Fibroblast of lung (primary cell): ENCODE data around the gene STX12. TPM values are rescaled to one million over a fixed set of nuclear protein-coding genes. Genes with fewer than 3 reads are reported as not detected.
"Not testable (repeated sequence)": the region's sequence is repeated elsewhere in the genome, so short reads cannot be mapped to it uniquely, and the experiment has no call there.

Experiments used
- DNase-seq, 2 donors: peaks; one replicate each; pipeline versions ENCODE4 v3.0.0 to v3.0.0-alpha.2; 2010; ENCODE audit warnings: low read depth in 2 of 2
- H2AFZ ChIP-seq: 2 replicates; pipeline ENCODE4 v1.5.1; 2012; ENCODE audit warnings: low read length, control low read depth, inconsistent platforms
- H3K27ac ChIP-seq: 2 replicates; pipeline ENCODE4 v1.5.1; 2011; ENCODE audit warnings: low read length, control low read depth; ENCODE audit not compliant: insufficient read depth
- H3K27me3 ChIP-seq: 2 replicates; pipeline ENCODE4 v1.5.1; 2011; ENCODE audit warnings: mild to moderate bottlenecking, low read length; ENCODE audit not compliant: control insufficient read depth, insufficient read depth
- H3K36me3 ChIP-seq: 2 replicates; pipeline ENCODE4 v1.5.1; 2011; ENCODE audit warnings: low read length; ENCODE audit not compliant: control insufficient read depth, insufficient read depth
- H3K4me1 ChIP-seq: 2 replicates; pipeline ENCODE4 v1.5.1; 2011; ENCODE audit warnings: low read length; ENCODE audit not compliant: control insufficient read depth, insufficient read depth; ENCODE audit errors: extremely low read depth
- H3K4me2 ChIP-seq: 2 replicates; pipeline ENCODE4 v1.5.1; 2011; ENCODE audit warnings: low read length, control low read depth; ENCODE audit not compliant: insufficient read depth; ENCODE audit errors: extremely low read depth
- H3K4me3 ChIP-seq, 4 experiments: fragments of 200-600 bp in 1 of 4; sonication (generic) in 1 of 4; replicated peaks in 1 of 4; 2 replicates each; pipeline ENCODE4 v1.5.1; 2011 to 2016; ENCODE audit warnings: low read length in 4 of 4, low read depth in 3 of 4, mild to moderate bottlenecking in 3 of 4, control low read depth in 2 of 4, inconsistent platforms in 1 of 4, mixed read lengths in 1 of 4; ENCODE audit not compliant: insufficient read depth in 1 of 4; ENCODE audit errors: control extremely low read depth in 1 of 4
- H3K79me2 ChIP-seq: 2 replicates; pipeline ENCODE4 v1.5.1; 2012; ENCODE audit warnings: mild to moderate bottlenecking, low read length, inconsistent platforms; ENCODE audit not compliant: control insufficient read depth, insufficient read depth
- H3K9ac ChIP-seq: 2 replicates; pipeline ENCODE4 v1.5.1; 2011; ENCODE audit warnings: mild to moderate bottlenecking, low read length, control low read depth; ENCODE audit not compliant: insufficient read depth
- H3K9me3 ChIP-seq: 2 replicates; pipeline ENCODE4 v1.5.1; 2012; ENCODE audit warnings: low read depth, low read length; ENCODE audit not compliant: control insufficient read depth, insufficient read depth
- H4K20me1 ChIP-seq: 2 replicates; pipeline ENCODE4 v1.5.1; 2011; ENCODE audit warnings: low read length; ENCODE audit not compliant: control insufficient read depth, insufficient read depth; ENCODE audit errors: extremely low read depth
- EZH2 ChIP-seq: IDR thresholded peaks from 2 replicates; pipeline ENCODE4 v1.5.1; 2012; ENCODE audit warnings: low read length, control low read depth, mild to moderate bottlenecking; ENCODE audit errors: missing control alignments
- polyA plus RNA-seq, 2 donors: library from polyadenylated mRNA; depleted of rRNA in 1 of 2; stranded (reverse) in 1 of 2; unstranded in 1 of 2; fragments of >200 nt; gene quantifications; 2 replicates each; pipeline ENCODE4 v1.2.1, GENCODE V29; 2011 to 2012; ENCODE audit warnings: missing spikeins in 1 of 2
- total RNA-seq: library from RNA; depleted of rRNA; stranded (reverse); fragments of >200 nt; gene quantifications from 2 replicates; pipeline ENCODE4 v1.2.1, GENCODE V29; 2014
- TF ChIP-seq, protein P1 (sequence below), 2 donors: IDR thresholded peaks in 1 of 2; conservative IDR thresholded peaks in 1 of 2; 1 replicate in 1 of 2; 2 replicates in 1 of 2; pipeline ENCODE4 v1.5.1; 2011 to 2012; ENCODE audit warnings: low read length in 2 of 2, control low read depth in 1 of 2, inconsistent platforms in 1 of 2, low read depth in 1 of 2, mild to moderate bottlenecking in 1 of 2

The STX12 gene
- total and polyA plus RNA-seq, 2 donors (not counting 1 experiment from before 2014, with no cell fraction given): 60.8 to 76.7 TPM

- no peaks in the 10 kb centered on the region for H3K4me1 ChIP-seq
- H2AFZ ChIP-seq: no peak overlapping the region
- DNase-seq: no peak
- H3K27me3 ChIP-seq: no peaks in the 10 kb centered on the region
- H3K4me3 ChIP-seq: no peak overlapping the region
- no peak overlapping the region for H3K4me2 ChIP-seq
- H3K9me3 ChIP-seq: no peaks in the 10 kb centered on the region
- TF ChIP-seq EZH2: no peak
- TF ChIP-seq, protein P1, sequence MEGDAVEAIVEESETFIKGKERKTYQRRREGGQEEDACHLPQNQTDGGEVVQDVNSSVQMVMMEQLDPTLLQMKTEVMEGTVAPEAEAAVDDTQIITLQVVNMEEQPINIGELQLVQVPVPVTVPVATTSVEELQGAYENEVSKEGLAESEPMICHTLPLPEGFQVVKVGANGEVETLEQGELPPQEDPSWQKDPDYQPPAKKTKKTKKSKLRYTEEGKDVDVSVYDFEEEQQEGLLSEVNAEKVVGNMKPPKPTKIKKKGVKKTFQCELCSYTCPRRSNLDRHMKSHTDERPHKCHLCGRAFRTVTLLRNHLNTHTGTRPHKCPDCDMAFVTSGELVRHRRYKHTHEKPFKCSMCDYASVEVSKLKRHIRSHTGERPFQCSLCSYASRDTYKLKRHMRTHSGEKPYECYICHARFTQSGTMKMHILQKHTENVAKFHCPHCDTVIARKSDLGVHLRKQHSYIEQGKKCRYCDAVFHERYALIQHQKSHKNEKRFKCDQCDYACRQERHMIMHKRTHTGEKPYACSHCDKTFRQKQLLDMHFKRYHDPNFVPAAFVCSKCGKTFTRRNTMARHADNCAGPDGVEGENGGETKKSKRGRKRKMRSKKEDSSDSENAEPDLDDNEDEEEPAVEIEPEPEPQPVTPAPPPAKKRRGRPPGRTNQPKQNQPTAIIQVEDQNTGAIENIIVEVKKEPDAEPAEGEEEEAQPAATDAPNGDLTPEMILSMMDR (conservative IDR thresholded peaks at IDR 0.05 in 1 of 2, IDR thresholded peaks at IDR 0.05 in 1 of 2; ENCODE audit: low read depth in 1 of 2, low read length in 2 of 2): no peak
- no peak overlapping the region for H3K27ac ChIP-seq
- H3K36me3 ChIP-seq: peaks cover 5% of the 10 kb centered on the region
- H4K20me1 ChIP-seq: no peaks in the 10 kb centered on the region
- no peak overlapping the region for H3K9ac ChIP-seq
- no peaks in the 10 kb centered on the region for H3K79me2 ChIP-seq
These were observed 76.9 kb downstream of the STX12 start for GRCh38 chr1:27849951-27850350.

GRCh38 chr1:27855085-27855484, 82.1 kb downstream of the STX12 start:
- no peak for DNase-seq

DNA sequence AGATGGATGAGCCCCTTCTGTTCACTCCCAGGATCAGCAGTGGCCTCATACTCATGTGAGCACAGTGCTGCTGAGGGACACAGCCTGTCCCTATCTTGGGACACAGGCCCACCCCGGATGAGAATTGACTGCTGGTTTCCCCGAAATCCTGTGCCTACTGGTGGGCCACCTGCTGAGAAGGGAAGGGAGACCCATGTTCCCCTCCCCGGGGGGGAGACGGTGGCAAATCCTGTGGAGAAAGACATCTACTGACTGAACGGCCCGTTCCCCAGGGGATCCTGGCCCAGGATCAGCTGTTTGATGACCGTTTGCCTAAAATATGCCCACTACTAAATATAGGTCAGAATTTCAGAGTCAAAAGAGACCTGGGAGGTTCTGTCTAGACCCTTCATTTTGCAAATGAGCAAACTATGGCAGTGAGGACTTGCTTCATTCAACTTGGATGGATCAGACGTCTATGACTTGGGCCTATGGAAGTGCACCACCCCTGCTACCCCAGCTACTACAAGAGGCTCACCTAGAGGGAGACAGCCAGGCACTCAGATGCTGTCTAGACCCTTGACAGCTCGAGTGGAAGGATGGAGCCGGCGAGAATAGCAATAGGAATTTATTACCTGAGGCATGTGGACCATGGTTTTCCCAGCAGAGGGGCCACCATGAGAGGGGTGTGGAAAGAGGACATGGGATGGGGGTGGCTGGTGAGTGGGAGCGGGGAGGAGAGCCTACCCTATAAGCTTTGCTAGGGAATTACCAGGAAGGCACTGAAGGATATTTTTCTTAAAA, 83.7 kb downstream of the STX12 start:
- H3K9ac ChIP-seq: no peak overlapping the region
- H3K4me3 ChIP-seq: no peak overlapping the region
- H3K27ac ChIP-seq: no peak overlapping the region
- H3K4me1 ChIP-seq: no peaks in the 10 kb centered on the region
- H3K4me2 ChIP-seq: no peak overlapping the region
- no peak overlapping the region for H2AFZ ChIP-seq
- no peaks in the 10 kb centered on the region for H3K36me3 ChIP-seq
- DNase-seq: no peak
- H3K9me3 ChIP-seq: no peaks in the 10 kb centered on the region
- TF ChIP-seq, protein P1 (conservative IDR thresholded peaks at IDR 0.05 in 1 of 2, IDR thresholded peaks at IDR 0.05 in 1 of 2; ENCODE audit: low read depth in 1 of 2, low read length in 2 of 2): no peak
- no peak for TF ChIP-seq EZH2
- H3K27me3 ChIP-seq: no peaks in the 10 kb centered on the region
- H3K79me2 ChIP-seq: no peaks in the 10 kb centered on the region
- no peaks in the 10 kb centered on the region for H4K20me1 ChIP-seq

More at GRCh38 chr1:27855085-27855484, 82.1 kb downstream of the STX12 start:
- Histone ChIP-seq H4K20me1 (no peaks in the 10 kb centered on the region), H3K27me3 (no peaks in the 10 kb centered on the region), H3K9me3 (no peaks in the 10 kb centered on the region), H3K79me2 (no peaks in the 10 kb centered on the region), H3K27ac (no peak overlapping the region), H3K9ac (no peak overlapping the region), H2AFZ (no peak overlapping the region), H3K36me3 (no peaks in the 10 kb centered on the region), H3K4me3 (no peak overlapping the region), H3K4me2 (no peak overlapping the region), H3K4me1 (no peaks in the 10 kb centered on the region)
- TF ChIP-seq, protein P1 (conservative IDR thresholded peaks at IDR 0.05 in 1 of 2, IDR thresholded peaks at IDR 0.05 in 1 of 2; ENCODE audit: low read depth in 1 of 2, low read length in 2 of 2): no peak
- TF ChIP-seq EZH2: no peak

DNA sequence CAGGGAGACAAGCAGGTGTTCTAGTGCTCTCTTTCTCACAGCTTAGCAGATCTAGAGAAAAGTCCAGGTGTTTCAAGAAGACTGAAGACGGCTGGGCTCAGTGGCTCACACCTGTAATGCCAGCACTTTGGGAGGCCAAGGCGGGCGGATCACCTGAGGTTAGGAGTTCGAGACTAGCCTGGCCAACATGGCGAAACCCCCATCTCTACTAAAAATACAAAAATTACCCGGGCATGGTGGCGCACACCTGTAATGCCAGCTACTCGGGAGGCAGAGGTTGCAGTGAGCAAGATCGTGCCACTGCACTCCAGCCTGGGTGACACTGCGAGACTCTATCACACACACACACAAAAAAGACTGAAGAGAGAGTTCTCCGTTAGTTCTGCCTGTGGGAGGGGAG, 84.5 kb downstream of the STX12 start:
- DNase-seq, H3K27me3 ChIP-seq, H3K4me3 ChIP-seq, H4K20me1 ChIP-seq, H3K9ac ChIP-seq, H3K4me1 ChIP-seq, H3K36me3 ChIP-seq, H3K9me3 ChIP-seq, H3K4me2 ChIP-seq, H2AFZ ChIP-seq, H3K27ac ChIP-seq, H3K79me2 ChIP-seq: not testable (repeated sequence)
